ENCODE data around the gene SERPIND1. TPM values are rescaled to one million over a fixed set of nuclear protein-coding genes. Genes with fewer than 3 reads are reported as not detected.

Gene SERPIND1
- total RNA-seq, 1 experiment from 2014 or later = 1.3 TPM

DNA sequence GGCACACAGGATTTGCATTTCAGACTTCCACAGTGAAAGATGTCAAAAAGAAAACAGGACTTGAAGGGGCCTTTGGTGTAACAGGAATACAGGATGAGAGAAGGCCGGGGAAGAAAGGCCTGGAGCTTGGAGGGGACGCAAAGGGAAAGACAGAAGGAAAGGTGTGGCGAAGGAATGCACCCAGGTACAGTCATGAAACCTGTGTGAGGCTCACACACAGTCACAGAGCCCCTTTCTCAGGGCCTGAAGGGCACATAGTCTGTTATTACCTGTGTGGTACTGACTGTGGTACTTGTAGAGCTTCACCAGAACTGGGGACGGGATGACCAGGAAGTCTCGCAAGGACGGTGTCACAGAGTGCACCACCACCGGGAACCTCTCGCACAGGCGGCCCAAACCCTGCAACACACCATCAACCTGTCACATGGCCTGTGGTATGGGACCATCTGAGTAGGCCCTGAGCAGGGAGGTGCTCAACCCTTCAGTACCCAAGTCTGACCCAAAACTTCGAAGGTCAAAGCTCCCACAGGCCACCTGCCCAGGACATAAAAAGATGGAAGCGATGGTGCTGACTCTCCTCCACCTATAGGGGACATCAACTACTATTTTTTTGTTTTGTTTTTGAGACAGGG lies 29.1 kb downstream of the SERPIND1 start:
- H3K36me3 ChIP-seq (ENCODE audit: control insufficient read depth, insufficient read depth, low read length) = no peaks in the 10 kb centered on the region; the same call in 1 of the 2 replicates
- Mint-ChIP-seq H3K4me1 (ENCODE audit: low read depth, unreplicated experiment) (no peaks in the 10 kb centered on the region), H3K27me3 (ENCODE audit: insufficient read depth, unreplicated experiment) (no peaks in the 10 kb centered on the region), H3K9me3 (ENCODE audit: unreplicated experiment) (no peaks in the 10 kb centered on the region), H3K27ac (ENCODE audit: unreplicated experiment) (no peak overlapping the region), H3K4me3 (ENCODE audit: unreplicated experiment) (no peak overlapping the region), H3K36me3 (ENCODE audit: insufficient read depth, unreplicated experiment) (peaks cover 43% of the 10 kb centered on the region)
- no TSS peak for BruUV-seq (replicated peaks)
- no peak for DNase-seq
- H3K9me3 ChIP-seq = no peaks in the 10 kb centered on the region
- intact Hi-C loops (cut with micrococcal nuclease; ENCODE audit: unreplicated experiment) = loop anchor here (5.0 kb wide), 1 partner anchor 49 kb away; no protein-coding TSS in a partner anchor
- no peaks in the 10 kb centered on the region for H3K27me3 ChIP-seq (replicated peaks; ENCODE audit: control insufficient read depth, insufficient read depth, low read length)
- no peaks in the 10 kb centered on the region for H3K4me1 ChIP-seq
- CTCF ChIA-PET = interaction anchor here (0.7 to 1.5 kb wide), 3 partner anchors 9 to 83 kb away, joined by 3 to 4 read pairs (median 4); no protein-coding TSS in a partner anchor
- POLR2A ChIA-PET = no interaction called here
- no peak for TF ChIP-seq CTCF (IDR thresholded peaks at IDR 0.05; ENCODE audit: insufficient read depth in 1 of 2, low read depth in 1 of 2, low read length in 1 of 2, severe bottlenecking in 1 of 2, unreplicated experiment in 1 of 2)
- H3K4me3 ChIP-seq (ENCODE audit: low read depth, low read length) = no peak overlapping the region

DNA sequence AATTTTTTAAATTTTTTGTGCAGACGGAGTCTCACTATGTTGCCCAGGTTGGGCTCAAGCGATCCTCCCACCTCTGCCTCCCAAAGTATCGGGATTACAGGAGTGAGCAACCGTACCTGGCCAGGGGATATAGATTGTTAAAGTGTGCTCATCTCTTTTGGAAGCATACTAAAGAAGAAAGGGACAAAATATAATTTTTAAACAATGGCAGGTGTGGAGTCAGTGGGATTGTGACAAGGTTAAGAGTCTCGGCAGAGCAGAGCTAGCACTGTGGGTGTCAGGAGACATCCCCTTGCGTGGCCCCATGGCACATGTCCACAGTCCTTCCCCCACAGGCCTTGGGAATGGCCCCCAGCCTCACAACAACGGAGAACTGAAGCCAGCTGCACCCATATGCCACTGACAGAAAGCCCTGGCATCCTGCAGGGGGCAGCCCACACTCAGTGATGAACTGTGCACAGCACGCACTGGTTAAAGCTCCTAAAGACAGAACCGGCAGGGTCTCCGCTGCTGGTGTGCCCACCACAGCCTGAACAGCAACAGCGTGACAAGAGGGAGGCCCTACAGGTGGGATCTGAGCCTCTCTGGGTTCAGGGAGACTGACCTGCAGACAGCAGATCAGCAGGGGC lies 29.9 kb downstream of the SERPIND1 start:
- no peaks in the 10 kb centered on the region for H3K9me3 ChIP-seq
- POLR2A ChIA-PET = no interaction called here
- H3K4me3 ChIP-seq (ENCODE audit: low read depth, low read length) = no peak overlapping the region
- CTCF ChIA-PET = interaction anchor here (0.6 to 1.5 kb wide), 12 partner anchors 10 to 218 kb away, joined by 3 to 30 read pairs (median 5); partner anchors contain the start of gene LZTR1
- H3K9me3 Mint-ChIP-seq (ENCODE audit: unreplicated experiment) = no peaks in the 10 kb centered on the region
- H3K4me1 Mint-ChIP-seq (ENCODE audit: low read depth, unreplicated experiment) = no peaks in the 10 kb centered on the region
- intact Hi-C loops (cut with micrococcal nuclease; ENCODE audit: unreplicated experiment) = loop anchor here (1.0 to 5.0 kb wide), 2 partner anchors 48 to 81 kb away; no protein-coding TSS in a partner anchor
- peaks cover under 1% of the 10 kb centered on the region; the same call in 1 of the 2 replicates for H3K36me3 ChIP-seq (ENCODE audit: control insufficient read depth, insufficient read depth, low read length)
- H3K4me3 Mint-ChIP-seq (ENCODE audit: unreplicated experiment) = no peak overlapping the region
- peak overlapping the region; percentile 13 for H3K27ac Mint-ChIP-seq (ENCODE audit: unreplicated experiment)
- H3K4me1 ChIP-seq = no peaks in the 10 kb centered on the region
- no peaks in the 10 kb centered on the region for H3K27me3 ChIP-seq (replicated peaks; ENCODE audit: control insufficient read depth, insufficient read depth, low read length)
- BruUV-seq (replicated peaks) = no TSS peak
- DNase-seq = peak; percentile 53 to 71
- peak; percentile 54 to 77 for TF ChIP-seq CTCF (IDR thresholded peaks at IDR 0.05; ENCODE audit: insufficient read depth in 1 of 2, low read depth in 1 of 2, low read length in 1 of 2, severe bottlenecking in 1 of 2, unreplicated experiment in 1 of 2)
- H3K27me3 Mint-ChIP-seq (ENCODE audit: insufficient read depth, unreplicated experiment) = no peaks in the 10 kb centered on the region
- H3K36me3 Mint-ChIP-seq (ENCODE audit: insufficient read depth, unreplicated experiment) = peaks cover 47% of the 10 kb centered on the region

- CTCF ChIA-PET = interaction anchor here (0.6 to 1.5 kb wide), 11 partner anchors 11 to 217 kb away, joined by 3 to 30 read pairs (median 5); partner anchors contain the start of gene LZTR1
- Mint-ChIP-seq H3K4me3 (ENCODE audit: unreplicated experiment) (no peak overlapping the region), H3K27ac (ENCODE audit: unreplicated experiment) (peak overlapping the region; percentile 13), H3K4me1 (ENCODE audit: low read depth, unreplicated experiment) (no peaks in the 10 kb centered on the region), H3K9me3 (ENCODE audit: unreplicated experiment) (no peaks in the 10 kb centered on the region), H3K27me3 (ENCODE audit: insufficient read depth, unreplicated experiment) (no peaks in the 10 kb centered on the region), H3K36me3 (ENCODE audit: insufficient read depth, unreplicated experiment) (peaks cover 49% of the 10 kb centered on the region)
- Histone ChIP-seq H3K36me3 (ENCODE audit: control insufficient read depth, insufficient read depth, low read length) (peaks cover 2% of the 10 kb centered on the region; the same call in 1 of the 2 replicates), H3K9me3 (no peaks in the 10 kb centered on the region), H3K4me1 (no peaks in the 10 kb centered on the region), H3K4me3 (ENCODE audit: low read depth, low read length) (no peak overlapping the region), H3K27me3 (replicated peaks; ENCODE audit: control insufficient read depth, insufficient read depth, low read length) (no peaks in the 10 kb centered on the region)
- DNase-seq = no peak
- no TSS peak for BruUV-seq (replicated peaks)
- TF ChIP-seq CTCF (IDR thresholded peaks at IDR 0.05; ENCODE audit: insufficient read depth in 1 of 2, low read depth in 1 of 2, low read length in 1 of 2, severe bottlenecking in 1 of 2, unreplicated experiment in 1 of 2) = no peak
- intact Hi-C loops (cut with micrococcal nuclease; ENCODE audit: unreplicated experiment) = loop anchor here (1.0 to 5.0 kb wide), 2 partner anchors 48 to 81 kb away; no protein-coding TSS in a partner anchor
- POLR2A ChIA-PET = no interaction called here
Measured at GRCh38 chr22:20804650-20805049, 30.7 kb downstream of the SERPIND1 start.
